Measurements from ENCODE around the gene CEP89.
"Not testable (repeated sequence)": the region's sequence is repeated elsewhere in the genome, so short reads cannot be mapped to it uniquely, and the experiment has no call there.

CEP89 gene

GRCh38 chr19:32895384-32895783 is 76.4 kb downstream of the CEP89 start:
- no peak for DNase-seq (ENCODE audit: low read depth in 2 of 2)

DNA sequence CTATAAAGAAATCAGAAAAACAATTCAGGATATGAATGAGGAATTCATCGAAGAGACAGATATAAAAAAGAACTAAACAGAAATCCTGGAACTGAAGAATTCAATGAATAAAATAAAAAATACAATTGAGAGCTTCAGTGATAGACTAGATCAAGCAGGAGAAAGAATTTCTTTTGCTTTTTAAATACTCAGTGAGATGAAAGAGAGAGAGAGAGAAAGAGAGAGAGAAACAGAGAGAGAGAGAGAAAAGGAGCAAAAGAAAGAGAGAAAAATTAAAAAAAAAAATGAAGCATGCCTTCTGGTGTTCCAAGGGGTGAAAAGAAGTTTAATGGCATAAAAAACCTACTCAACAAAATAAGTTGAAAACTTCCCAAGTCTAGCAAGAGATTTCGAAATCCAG is 80.1 kb downstream of the CEP89 start:
- DNase-seq (ENCODE audit: low read depth in 2 of 2): no peak

- DNase-seq (ENCODE audit: low read depth in 2 of 2): no peak
Measured at GRCh38 chr19:32890841-32891240, 80.9 kb downstream of the CEP89 start.

- no peak for DNase-seq (ENCODE audit: low read depth in 2 of 2)
Measured at GRCh38 chr19:32890326-32890725, 81.4 kb downstream of the CEP89 start.

GRCh38 chr19:32889137-32889934 is 82.4 kb downstream of the CEP89 start:
- no peak for DNase-seq (ENCODE audit: low read depth in 2 of 2)

DNA sequence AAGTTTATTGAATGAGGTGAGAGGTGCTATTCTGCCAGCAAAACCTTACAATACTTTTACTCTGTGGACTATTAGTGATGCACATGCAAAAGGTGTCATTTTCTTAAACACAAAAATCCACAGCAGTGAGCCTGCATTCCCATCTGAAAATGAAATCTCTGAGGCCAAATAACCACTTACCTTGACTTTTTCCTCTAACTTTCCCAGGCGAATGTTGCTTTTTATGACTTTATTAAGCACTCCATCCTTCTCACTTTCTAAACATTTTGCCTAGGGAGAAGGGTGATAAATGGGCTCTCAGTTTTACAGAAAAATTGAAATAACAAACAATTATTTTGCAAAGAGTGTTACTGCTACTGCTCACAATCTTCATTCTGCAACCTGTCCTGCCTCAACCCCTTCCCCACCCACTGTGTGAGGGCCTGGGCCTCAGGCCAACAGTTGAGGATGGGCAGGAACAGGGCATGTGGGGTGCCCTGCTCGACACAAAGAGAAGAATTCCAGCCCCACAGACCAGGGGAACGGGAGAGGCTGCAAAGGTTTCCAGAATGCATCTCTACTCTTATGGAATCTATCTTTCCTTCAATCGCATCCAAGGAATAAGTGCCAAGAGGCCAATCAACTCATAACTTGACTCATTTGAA is 84.1 kb downstream of the CEP89 start:
- DNase-seq (ENCODE audit: low read depth in 2 of 2): no peak

DNA sequence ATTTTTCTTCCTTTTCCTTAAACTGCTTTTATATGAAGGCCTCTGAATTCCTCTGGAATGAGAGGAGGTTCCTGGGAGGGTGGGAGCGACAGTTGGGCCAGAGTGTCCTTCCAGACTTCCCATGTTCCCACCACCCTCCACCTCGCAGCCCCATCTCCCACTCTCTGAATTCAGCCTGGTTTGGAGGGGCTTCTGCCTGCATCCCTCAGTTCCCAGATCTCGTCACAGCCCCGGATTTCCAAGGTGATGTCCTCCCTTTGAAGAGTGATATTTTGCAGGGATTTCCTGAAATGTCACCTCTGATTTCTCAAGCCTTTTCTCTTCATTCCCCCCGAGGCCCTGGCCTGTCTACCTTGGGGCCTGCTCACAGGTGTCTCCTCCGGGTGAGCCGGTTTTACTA is 85.5 kb downstream of the CEP89 start:
- DNase-seq (ENCODE audit: low read depth in 2 of 2): no peak

DNA sequence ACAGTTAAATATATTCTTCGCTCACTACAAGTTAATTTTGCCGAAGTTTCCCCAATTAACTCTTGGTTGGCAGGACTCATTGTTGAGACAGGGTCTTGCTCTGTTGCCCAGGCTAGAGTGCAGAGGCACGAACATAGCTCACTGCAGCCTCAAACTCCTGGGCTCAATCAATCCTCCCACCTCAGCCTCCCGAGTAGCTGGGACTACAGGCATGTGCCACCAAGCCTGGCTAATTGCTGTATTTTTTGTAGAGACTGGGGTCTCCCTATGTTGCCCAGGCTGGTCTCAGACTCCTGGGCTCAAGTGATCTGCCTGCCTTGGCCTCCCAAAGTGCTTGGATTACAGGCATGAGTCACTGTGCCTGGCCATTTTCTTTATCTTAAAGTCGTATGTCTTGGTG is 86.5 kb downstream of the CEP89 start:
- not testable (repeated sequence) for DNase-seq (ENCODE audit: low read depth in 2 of 2)

DNA sequence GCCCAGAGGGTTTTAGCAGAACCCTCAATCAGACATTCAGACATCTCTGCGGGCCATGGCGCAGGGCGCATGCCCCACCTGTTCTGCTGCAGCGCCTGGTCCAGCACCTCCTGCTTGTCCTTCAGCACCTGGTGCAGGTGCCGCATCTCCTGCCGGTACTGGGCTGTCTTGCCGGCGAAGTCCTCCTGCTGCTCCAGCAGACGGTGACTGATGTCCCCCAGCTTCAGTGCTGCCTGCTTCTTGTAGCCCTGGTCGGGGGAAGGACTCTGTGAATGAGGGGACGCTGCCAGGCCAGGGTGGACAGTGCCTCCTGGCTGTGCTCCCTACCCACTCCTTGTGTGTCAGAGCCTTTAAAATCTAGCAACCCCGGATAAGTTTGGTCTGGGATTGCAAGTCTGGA is 90.0 kb downstream of the CEP89 start:
- no peak for DNase-seq (ENCODE audit: low read depth in 2 of 2)

GRCh38 chr19:32880622-32881021 is 91.1 kb downstream of the CEP89 start:
- no peak for DNase-seq (ENCODE audit: low read depth in 2 of 2)

DNA sequence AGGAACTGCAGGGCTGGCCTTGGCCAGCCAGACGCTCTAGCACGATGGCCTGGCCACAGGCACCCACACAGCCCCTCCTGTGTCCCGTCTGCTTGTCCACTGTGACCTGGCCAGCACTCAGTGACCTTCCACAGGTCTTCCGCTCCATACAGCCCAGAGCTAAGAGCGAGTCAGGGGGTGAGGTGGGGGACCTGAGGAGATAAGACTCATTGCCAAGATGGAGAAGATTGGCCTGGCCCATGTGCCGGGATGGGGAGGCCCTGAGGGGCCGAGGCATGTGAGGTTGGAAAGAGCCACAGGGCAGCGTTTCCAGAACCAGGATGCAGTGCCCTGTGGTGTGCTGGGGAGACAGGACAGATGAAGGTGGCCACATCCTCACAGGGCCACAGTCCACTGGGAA is 92.0 kb downstream of the CEP89 start:
- no peak for DNase-seq (ENCODE audit: low read depth in 2 of 2)

- no peak for DNase-seq (ENCODE audit: low read depth in 2 of 2)
Measured at GRCh38 chr19:32878988-32879387, 92.8 kb downstream of the CEP89 start.

- DNase-seq (ENCODE audit: low read depth in 2 of 2): no peak
Measured at GRCh38 chr19:32877977-32878745, 93.6 kb downstream of the CEP89 start.

DNA sequence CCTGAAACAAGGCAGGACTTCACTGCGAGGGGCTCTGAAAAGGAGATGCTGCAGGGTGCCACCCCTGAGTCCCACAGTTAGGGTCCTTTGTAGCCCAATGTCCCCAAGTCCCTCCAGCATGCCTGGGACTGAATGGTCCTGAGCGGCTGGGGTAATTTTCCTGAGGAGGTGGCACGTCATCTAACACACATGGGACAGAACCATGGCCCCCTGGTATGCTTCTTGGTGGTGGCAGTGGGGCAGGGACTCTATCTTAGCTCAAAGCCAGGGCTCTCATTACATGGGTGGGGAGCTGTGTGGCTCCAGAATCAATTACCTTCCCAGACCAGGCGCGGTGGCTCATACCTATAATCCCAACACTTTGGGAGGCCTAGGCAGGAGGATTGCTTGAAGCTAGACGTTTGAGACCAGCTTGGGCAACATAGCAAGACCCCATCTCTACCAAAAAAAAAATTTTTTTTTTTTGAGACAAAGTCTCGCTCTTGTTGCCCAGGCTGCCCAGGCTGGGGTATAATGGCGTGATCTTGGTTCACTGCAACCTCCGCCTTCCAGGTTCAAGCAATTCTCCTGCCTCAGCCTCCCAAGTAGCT is 94.3 kb downstream of the CEP89 start:
- DNase-seq (ENCODE audit: low read depth in 2 of 2): no peak

- peak; percentile 17 to 18 for DNase-seq (ENCODE audit: low read depth in 2 of 2)
Measured at GRCh38 chr19:32876919-32877285, 94.9 kb downstream of the CEP89 start.

- DNase-seq (ENCODE audit: low read depth in 2 of 2): no peak
Measured at GRCh38 chr19:32876236-32876918, 95.4 kb downstream of the CEP89 start.

GRCh38 chr19:32875428-32875827 is 96.3 kb downstream of the CEP89 start:
- DNase-seq (ENCODE audit: low read depth in 2 of 2): no peak

GRCh38 chr19:32874605-32875004 is 97.2 kb downstream of the CEP89 start:
- no peak for DNase-seq (ENCODE audit: low read depth in 2 of 2)

DNA sequence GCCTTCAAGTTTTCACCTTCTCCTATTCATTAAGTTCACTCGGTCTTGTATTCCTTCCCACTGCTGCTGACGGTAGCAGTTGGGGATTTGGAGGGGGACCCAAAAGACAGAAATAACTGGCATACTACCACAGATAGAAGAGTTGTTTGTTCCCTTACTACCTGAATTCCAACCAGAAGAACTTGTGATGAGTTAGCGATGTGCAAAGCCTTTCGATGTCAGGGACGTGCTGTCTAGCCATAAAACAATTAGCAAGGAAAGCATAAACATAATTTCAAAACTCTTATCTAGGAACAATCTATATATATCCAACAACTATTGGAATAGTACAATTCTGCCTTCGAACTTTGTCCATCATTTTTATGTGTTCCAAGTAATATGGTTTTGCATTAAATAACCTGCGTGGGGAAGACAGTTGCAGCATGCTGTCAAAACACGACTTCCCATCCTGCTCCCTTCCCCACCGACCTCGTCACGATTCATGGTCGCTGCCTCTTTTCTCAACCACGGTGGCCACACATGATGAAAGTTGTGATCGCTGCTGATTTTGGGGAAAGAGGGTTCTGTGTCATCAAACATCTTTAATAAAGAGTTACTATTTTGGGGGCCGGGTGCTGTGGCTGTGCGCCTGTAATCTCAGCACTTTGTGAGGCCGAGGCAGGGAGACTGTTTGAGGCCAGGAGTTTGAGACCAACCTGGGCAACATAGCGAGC is 98.4 kb downstream of the CEP89 start:
- no peak for DNase-seq (ENCODE audit: low read depth in 2 of 2)

DNA sequence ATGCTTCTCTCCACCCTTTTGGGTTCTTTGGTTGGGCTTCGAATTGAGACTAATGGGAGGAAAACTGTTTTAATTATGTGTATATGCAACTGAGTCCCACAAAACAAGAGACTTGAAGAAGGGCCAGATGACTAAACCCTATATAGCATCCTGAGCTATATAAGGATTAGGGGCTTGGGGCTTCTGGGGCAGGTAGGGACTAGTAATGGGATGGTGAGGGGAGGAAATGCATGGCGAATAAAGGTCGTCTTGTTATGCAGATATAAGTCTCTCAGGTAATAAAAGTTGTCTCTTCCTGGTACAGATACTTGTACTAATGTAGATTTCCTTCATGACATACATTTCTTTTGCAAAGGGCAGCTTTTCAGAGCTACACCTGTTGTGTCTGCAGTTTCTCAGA is 99.4 kb downstream of the CEP89 start:
- no peak for DNase-seq (ENCODE audit: low read depth in 2 of 2)

DNA sequence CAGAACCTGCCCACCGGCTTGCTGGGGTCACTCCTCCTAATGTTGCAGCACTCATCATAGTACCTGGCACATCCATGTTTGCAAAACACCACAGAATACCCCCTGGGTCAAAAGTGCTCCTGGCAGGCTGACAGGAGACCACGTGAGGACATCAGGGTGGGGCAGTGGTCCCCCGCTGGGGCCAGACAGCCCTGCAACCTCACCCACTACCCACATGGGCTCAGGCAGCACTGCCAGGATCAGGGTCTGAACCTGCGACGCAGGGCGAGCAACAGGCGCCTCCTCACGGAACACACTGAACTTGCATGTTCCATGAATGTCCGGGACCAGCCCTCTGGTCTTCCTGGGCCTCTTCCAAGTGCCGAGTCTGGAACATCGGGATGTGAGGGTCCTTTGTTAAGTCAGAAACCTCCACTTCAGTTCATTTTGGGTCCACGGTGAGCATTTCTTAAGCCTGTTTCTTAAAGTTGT is 100.7 kb downstream of the CEP89 start:
- DNase-seq (ENCODE audit: low read depth in 2 of 2): no peak

Measured in fibroblast of skin of left quadriceps (primary cell).